ENCODE results near the gene DNAH9. TPM values are rescaled to one million over a fixed set of nuclear protein-coding genes. Genes with fewer than 3 reads are reported as not detected.

The DNAH9 gene
- total RNA-seq, 1 experiment from 2014 or later, result 0.22 TPM

DNA sequence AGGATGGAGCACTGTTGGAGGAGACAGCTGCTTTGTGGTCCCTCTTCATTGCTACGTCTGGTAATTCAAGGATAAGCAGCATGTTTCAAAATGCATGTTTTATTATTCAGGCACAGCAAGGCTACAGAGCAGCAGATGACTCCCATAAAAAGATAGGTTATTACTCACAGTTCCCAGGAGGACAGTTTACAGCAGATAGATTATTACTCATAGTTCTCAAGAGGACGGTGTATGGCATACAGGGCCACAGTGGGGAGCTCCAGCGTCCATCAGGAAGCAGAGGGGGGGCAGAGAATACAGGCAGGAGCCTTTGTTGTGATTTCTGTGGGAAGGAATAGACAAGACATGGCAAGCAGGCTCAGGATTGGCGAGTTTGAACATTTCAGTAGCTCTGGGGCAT is 72.9 kb downstream of the DNAH9 start:
- no peak overlapping the region for H3T11ph ChIP-seq (ENCODE audit: low read length)
- no peak overlapping the region for H3K14ac ChIP-seq (ENCODE audit: insufficient read depth, low read length)
- H4K8ac ChIP-seq (replicated peaks; ENCODE audit: insufficient read length, low read depth, low read length), result no peak overlapping the region
- H3K4me1 Mint-ChIP-seq, result peaks cover 21 to 27% of the 10 kb centered on the region in 2 experiments
- no peak overlapping the region for H2BK20ac ChIP-seq (ENCODE audit: low read depth, low read length, poor library complexity, severe bottlenecking)
- peak overlapping the region in 1 of 3 experiments; percentile 56; a peak in 2 of 7 replicates for H3K27ac Mint-ChIP-seq
- H4K20me1 ChIP-seq (ENCODE audit: control insufficient read depth, insufficient read depth, insufficient read length), result no peaks in the 10 kb centered on the region
- no peak for DNase-seq
- H3K27me3 Mint-ChIP-seq (ENCODE audit: low read depth), result peaks cover 7% of the 10 kb centered on the region
- H3K79me1 ChIP-seq (ENCODE audit: insufficient read depth, low read depth, low read length, poor library complexity, severe bottlenecking), result no peaks in the 10 kb centered on the region
- H3K9me3 ChIP-seq (ENCODE audit: control insufficient read depth, low read depth, low read length), result peaks cover 5% of the 10 kb centered on the region
- H3K4me3 Mint-ChIP-seq, result no peak overlapping the region
- no peak overlapping the region for H2BK15ac ChIP-seq (ENCODE audit: low read depth, low read length)
- no peak overlapping the region for H2BK120ac ChIP-seq (ENCODE audit: low read depth, low read length, poor library complexity, severe bottlenecking)
- H3K9ac ChIP-seq (ENCODE audit: extremely low read depth, insufficient read length, low read length), result no peak overlapping the region
- no peaks in the 10 kb centered on the region for H3K79me2 ChIP-seq (ENCODE audit: insufficient read depth, low read length)
- H4K5ac ChIP-seq (ENCODE audit: insufficient read length, low read depth, low read length), result no peak overlapping the region
- no peak overlapping the region for H3K4me2 ChIP-seq (ENCODE audit: insufficient read depth, insufficient read length, low read length)
- no peak overlapping the region for H2BK5ac ChIP-seq (ENCODE audit: insufficient read length, low read length)
- H3K27ac ChIP-seq (ENCODE audit: insufficient read length, low read depth, low read length), result no peak overlapping the region
- H2AK5ac ChIP-seq (ENCODE audit: insufficient read length, low read length), result no peak overlapping the region
- H2BK12ac ChIP-seq (ENCODE audit: insufficient read length, low read depth, low read length), result no peak overlapping the region
- TF ChIP-seq, protein P1, sequence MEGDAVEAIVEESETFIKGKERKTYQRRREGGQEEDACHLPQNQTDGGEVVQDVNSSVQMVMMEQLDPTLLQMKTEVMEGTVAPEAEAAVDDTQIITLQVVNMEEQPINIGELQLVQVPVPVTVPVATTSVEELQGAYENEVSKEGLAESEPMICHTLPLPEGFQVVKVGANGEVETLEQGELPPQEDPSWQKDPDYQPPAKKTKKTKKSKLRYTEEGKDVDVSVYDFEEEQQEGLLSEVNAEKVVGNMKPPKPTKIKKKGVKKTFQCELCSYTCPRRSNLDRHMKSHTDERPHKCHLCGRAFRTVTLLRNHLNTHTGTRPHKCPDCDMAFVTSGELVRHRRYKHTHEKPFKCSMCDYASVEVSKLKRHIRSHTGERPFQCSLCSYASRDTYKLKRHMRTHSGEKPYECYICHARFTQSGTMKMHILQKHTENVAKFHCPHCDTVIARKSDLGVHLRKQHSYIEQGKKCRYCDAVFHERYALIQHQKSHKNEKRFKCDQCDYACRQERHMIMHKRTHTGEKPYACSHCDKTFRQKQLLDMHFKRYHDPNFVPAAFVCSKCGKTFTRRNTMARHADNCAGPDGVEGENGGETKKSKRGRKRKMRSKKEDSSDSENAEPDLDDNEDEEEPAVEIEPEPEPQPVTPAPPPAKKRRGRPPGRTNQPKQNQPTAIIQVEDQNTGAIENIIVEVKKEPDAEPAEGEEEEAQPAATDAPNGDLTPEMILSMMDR (conservative IDR thresholded peaks at IDR 0.05), result no peak
- peaks cover 5 to 9% of the 10 kb centered on the region in 2 experiments; a peak in 4 of 5 replicates for H3K9me3 Mint-ChIP-seq
- peaks cover 15% of the 10 kb centered on the region; the same call in 1 of the 2 replicates for H3K4me1 ChIP-seq (ENCODE audit: insufficient read depth, low read length)
- no peaks in the 10 kb centered on the region for H3K27me3 ChIP-seq (ENCODE audit: insufficient read depth, low read length)
- no peaks in the 10 kb centered on the region for H3K23me2 ChIP-seq (ENCODE audit: insufficient read length, low read depth, low read length, poor library complexity, severe bottlenecking)
- no peak overlapping the region for H3K18ac ChIP-seq (ENCODE audit: insufficient read length, low read depth, low read length)
- no peak overlapping the region for H3K23ac ChIP-seq (ENCODE audit: insufficient read length, low read depth, low read length)
- H3K4ac ChIP-seq (ENCODE audit: low read depth, low read length), result no peak overlapping the region
- H2AFZ ChIP-seq (ENCODE audit: low read length), result no peak overlapping the region
- H4K91ac ChIP-seq (ENCODE audit: insufficient read length, low read depth, low read length), result no peak overlapping the region
- WGBS (ENCODE audit: extremely low coverage, insufficient read length, low lambda C conversion rate), result no CpG with 5 or more reads among the region's 4 CpGs
- no peak overlapping the region for H3K56ac ChIP-seq (ENCODE audit: insufficient read length, low read depth, low read length)
- H3K36me3 Mint-ChIP-seq (ENCODE audit: insufficient read depth in 1 of 3, low read depth in 3 of 3), result peaks cover 0 to 11% (median 5%) of the 10 kb centered on the region in 3 experiments; a peak in 5 of 7 replicates
